HG03460 (cell line): Measurements from ENCODE around the gene RNF213.

ENCODE experiments used
- ATAC-seq: cut with Tn5 transposase; IDR thresholded peaks from one replicate; pipeline ENCODE4 v1.9.1; 2021; ENCODE audit not compliant: unreplicated experiment

The RNF213 gene

DNA sequence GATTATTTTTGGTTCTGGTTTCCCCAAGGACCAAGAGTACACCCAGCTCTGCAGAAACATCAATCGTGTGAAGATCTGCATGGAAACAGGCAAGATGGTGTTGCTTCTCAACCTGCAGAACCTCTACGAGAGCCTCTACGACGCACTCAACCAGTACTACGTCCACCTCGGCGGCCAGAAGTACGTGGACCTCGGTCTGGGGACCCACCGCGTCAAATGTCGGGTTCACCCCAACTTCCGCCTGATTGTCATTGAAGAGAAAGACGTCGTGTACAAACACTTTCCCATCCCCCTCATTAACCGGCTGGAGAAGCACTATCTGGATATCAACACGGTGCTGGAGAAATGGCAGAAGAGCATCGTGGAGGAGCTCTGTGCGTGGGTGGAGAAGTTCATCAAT, 86.9 kb downstream of the RNF213 start:
- no peak for ATAC-seq

DNA sequence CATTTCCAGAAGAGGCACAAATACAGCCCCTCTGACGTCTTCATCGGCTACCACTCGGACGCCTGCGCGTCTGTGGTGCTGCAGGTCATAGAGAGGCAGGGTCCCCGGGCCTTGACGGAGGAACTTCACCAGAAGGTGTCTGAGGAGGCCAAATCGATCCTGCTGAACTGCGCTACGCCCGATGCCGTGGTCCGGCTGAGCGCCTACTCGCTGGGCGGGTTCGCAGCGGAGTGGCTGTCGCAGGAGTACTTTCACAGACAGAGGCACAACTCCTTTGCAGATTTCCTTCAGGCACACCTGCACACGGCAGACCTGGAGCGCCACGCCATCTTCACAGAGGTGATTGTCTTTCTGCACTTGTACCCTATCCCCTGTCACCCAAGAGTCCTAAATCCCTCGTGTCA, 87.3 kb downstream of the RNF213 start:
- ATAC-seq: no peak

DNA sequence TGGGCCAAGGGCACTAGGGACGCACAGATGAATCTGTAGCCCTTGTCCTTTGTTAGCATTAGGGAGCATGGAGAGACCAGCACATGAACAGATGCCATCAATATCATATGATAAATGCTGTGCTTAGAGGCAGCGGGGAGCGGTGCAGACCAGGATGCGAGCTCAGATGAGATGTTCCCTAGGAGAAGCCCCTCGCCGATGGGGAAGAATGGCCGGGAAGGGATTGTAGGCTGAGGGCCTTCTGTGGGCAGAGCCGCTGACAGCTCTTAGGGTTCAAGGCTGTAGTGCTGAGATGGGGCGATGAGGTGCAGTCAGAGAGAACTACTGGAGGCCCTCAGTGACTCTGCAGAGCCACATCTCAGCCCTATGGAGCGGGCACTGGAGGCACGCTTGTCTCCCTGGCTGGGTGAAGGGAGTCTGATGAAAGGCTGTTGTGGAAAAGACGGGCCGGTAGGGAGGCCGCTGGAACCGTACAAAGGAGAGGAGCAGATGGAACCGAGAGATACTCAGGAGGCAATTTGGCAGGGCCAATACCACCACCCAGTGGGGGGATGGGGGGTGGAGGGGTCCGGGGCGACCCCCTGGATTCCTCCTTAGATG, 88.0 kb downstream of the RNF213 start:
- no peak for ATAC-seq

DNA sequence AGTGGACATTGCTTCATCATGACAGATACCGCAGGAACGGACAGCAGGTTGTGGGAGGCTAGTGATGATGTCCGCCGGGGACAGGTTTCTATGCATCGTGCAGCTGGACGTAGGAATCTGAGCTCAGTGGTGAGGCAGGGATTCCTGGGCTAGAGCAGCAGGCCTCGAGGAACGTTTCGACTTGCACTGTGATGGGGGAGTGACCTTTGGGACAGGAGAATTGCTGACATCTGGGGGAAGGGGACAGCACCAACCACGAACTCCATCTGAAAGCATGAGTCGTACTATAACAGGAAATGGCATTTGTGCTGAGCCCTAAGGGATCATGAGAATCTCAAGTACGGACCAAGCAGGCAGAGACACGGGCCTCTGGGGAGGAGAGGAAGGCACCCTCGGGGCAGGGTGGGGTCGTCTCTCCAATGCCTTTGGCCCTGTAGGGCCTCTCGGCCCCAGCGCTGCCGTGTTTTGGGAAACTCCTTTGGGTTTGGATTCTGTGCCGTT, 88.5 kb downstream of the RNF213 start:
- no peak for ATAC-seq

DNA sequence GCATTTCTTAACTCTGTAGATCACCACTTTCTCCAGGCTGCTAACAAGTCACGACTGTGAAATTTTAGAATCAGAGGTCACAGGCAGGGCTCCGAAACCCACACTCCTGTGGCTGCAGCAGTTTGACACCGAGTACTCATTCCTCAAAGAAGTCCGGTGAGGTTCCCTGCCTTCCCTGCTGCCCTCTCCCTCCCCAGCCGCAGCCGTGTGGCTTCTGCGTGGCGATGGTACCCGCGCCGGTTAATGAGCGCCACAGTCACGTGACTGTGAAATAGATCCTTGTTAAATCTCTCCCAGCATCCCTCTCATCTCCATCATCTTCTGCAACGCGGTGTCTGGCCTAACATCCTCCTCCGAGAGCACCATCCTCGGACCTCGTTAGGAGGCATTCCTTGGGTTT, 89.1 kb downstream of the RNF213 start:
- ATAC-seq: no peak

DNA sequence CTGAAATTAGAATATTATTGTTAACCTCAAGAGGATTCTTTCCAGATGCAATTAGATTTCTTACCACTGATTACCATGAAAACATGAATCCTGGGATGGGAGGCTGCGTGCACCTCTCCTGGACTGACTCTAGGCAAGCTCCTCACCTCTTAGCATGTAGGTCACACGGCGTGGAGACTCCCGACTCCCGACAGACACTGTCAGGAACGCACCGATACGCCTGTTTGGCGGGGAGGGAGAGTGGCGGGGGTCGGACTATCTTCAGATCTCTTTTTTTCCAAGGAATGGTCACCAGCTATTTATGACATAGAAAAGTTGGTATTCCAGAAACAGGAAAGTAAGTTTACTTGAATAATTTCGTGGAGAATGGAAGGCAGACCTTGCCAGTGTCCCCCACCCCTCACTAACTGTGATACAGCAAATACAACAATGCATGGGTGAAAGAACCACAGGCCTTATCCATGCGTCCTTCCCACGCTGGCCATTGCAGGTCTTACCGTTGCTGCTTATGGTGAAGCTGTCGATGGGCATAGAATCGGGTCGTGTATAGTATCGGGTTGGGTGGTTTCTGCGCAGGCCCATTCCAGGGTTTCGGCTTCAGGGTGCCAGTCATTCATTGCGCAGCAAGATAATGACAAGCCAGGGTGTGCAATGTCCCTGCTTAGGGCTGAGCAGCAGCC, 91.7 kb downstream of the RNF213 start:
- ATAC-seq: no peak

DNA sequence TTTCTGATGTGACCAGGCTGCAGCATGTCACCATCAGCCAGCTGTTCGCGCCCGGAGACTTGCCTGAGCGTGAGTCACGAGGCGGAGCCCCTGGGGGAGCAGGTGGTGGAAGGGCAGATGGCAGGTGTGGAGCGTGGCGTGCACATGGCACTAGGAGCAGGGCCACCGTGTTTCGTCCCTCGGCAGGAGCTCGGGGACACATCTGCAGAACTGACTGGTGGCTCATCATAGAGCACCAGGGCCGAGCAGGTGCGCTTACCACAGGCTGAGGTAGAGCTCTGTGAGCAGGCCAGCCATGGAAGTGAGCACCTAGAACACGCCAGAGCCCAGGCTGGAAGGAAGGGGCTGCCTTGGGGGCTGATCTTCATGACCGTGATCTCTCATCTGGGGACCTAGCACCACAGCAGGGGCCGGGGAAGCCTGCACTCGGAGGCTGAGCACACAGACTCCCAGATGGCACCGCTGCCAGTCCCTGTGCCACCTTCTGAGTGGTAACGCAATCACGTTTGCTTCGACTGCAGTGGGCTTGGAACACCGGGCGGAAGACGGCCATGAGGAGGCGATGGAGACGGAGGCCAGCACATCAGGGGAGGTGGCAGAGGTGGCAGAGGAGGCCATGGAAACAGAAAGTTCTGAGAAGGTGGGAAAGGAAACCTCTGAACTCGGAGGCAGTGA, 92.5 kb downstream of the RNF213 start:
- no peak for ATAC-seq

DNA sequence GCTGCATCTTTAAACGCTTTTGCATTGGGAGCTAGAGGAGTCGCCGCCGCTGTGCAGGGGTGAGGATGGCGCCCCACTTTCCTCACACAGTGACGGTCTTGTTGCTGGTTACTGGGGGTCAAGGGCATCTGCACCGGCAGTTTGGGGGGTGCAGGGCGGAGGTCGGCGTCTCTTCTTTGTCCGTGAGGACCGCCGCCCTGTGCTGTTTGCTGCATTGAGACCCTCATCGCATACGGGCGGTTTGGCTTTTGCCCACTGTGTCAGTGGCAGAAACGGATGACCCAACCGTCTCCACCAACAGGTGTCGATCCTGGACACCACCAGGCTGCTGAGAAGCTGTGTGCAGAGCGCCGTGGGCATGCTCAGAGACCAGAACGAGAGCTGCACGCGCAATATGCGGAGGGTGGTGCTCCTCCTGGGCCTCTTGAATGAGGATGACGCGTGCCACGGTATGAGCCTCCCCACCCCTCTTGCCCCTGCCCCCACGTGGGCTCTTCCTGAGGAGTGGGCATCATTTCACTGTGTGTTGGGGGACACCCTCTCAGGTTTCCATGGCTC, 93.1 kb downstream of the RNF213 start:
- ATAC-seq: no peak

DNA sequence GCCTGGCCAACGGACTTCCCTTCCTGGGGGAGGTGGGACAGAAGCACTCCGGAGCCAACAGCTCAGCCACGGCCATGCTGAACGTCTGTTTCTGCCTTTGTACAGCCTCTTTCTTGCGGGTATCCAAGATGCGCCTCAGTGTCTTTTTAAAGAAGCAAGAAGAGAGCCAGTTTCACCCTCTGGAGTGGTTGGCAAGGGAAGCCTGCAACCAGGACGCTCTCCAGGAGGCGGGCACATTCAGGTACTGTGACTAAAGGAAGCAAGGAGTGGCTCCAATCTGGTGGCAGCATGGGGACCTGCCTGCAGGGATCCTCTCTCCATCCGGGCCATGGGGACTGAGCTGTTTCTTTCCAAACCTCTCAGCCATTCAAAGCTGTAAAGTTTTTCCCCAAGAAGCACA, 93.7 kb downstream of the RNF213 start:
- no peak for ATAC-seq

DNA sequence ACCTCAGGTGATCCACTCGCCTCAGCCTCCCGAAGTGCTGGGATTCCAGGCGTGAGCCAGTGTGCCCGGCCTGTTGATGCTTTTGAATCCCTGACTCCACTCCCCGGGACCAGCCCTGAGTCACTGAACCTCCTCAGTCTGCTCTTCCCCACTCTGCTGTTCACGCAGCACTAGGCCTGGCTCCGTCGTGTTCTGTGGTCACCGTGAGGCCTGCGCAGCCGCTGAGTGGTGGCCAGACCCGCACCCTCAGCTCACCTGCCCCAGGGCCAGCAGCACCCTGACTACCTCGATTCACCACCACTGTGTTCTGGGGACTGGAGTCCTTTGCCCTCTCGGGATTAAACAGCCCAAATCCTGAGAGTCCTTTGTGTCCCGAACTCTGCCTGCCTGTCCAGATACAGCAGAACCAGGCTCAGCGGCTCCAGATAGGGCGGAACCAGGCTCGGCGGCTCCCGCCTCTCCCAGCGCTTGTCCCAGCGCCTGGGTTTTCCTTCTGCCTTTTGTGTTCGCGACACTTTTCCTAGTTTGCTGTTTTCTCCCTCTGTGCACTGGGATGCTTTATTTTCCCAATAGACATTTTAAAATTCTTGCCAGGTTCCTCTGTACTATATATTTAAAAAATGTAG, 95.7 kb downstream of the RNF213 start:
- ATAC-seq: no peak

DNA sequence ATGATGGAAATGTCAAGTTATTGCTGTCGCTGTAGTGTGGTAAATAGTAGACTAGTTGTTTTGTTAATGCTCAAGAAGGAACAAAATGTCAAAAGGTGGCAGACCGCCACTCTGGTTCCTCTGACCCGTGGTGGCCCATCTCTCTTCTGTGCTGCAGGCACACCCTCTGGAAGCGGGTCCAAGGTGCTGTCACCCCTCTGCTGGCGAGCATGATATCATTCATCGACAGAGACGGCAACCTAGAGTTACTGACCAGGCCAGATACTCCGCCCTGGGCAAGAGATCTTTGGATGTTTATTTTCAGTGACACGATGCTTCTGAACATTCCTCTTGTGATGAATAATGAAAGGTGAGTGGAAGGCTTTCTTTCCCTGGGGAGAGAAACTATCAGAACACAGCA, 97.5 kb downstream of the RNF213 start:
- no peak for ATAC-seq

DNA sequence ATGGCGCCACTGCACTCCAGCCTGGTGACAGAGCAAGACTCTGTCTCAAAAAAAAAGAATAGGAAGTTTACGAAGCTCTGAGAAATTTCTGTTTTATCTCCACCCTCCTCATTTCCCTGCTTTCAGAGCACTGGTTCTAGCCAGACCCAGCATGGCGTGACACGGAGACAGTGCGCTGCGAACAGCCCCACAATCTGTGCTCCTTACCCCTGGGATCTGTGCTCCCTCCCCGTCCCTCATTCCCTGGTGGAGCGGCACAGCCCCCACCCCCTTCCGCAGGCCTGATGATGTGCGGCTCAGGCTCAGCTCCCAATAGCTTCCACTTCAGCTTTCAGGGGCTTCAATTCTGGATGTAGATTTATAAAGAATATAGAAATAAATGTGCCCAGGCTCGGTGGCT, 98.2 kb downstream of the RNF213 start:
- no peak for ATAC-seq

DNA sequence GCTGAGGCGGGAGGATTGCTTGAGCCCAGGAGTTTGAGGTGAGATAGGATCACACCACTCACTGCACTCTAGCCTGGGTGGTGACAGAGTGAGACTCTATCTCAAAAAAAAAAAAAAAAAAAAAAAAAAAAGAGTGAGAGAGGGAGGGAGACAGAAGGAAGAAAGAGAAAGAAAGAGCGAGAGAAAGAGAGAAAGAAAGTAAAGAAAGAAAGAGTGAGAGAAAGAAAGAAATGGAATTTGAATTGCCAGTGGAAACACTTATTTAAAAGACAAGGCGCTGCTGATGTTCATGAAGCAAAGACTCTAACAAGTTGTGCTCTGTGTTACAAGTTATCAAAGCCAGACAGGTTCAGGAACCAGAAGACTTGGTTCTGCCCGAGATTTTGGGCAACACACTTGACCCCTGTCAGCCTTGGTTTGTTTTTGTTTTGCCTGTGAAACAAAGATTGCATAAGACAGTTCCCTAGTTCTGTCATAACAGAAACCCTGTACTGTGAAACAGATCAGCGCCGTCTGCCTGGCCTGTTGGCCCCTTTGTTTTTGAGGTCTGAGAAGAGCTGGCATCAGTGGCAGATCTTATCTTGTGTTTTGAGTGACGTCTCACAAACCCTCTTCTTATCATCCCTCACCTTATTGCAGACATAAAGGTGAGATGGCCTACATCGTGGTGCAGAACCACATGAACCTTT, 98.9 kb downstream of the RNF213 start:
- ATAC-seq: no peak

DNA sequence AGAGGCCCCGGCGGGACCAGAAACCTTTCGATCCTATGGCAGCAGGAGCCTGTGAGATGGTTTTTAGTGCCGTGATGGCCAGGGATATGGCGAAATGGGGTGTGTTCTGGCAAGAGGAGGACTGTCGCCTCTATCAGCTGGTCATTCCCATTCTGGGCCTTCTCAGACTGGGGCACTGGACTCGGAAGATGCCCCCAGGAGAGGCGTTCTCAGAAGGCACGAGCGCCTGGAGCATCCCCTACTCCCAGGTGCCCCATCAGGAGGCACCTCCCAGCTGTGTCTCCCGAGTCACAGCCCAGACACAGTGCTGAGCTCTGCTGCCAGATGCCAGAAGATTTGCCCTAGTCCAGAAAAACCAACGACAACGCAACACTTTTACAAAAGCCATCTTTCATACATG, 99.7 kb downstream of the RNF213 start:
- no peak for ATAC-seq

DNA sequence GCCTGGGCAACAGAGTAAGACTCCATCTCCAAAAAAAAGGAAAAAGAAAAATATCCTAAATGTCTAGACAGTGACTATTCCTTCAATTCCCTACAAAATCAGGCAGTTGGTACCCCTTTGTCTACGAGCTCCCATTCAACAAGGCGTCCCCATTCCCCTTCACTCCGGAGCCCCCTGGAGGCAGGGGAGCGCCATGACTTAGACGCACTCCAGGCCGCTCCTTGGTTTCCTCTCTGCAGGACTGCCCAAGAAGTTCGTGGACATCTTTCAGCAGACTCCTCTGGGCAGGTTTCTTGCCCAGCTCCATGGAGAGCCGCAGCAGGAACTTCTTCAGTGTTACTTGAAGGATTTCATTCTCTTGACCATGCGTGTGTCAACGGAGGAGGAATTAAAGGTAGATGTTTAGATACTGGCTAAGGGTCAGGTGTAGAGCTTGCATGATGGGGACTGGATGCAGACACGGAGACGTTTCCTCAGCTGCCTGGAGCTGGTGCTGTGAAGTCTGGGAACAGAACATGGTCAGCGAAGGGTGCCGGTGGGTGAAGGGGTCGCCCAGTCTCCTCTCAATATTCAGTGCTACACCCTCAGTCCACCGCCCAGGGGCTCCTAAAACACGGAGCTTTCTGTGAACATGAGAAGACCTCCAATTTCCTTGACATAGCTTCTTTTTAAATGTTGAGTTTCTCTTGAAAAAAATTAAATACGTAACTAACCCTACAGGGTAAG, 101.0 kb downstream of the RNF213 start:
- ATAC-seq: no peak

DNA sequence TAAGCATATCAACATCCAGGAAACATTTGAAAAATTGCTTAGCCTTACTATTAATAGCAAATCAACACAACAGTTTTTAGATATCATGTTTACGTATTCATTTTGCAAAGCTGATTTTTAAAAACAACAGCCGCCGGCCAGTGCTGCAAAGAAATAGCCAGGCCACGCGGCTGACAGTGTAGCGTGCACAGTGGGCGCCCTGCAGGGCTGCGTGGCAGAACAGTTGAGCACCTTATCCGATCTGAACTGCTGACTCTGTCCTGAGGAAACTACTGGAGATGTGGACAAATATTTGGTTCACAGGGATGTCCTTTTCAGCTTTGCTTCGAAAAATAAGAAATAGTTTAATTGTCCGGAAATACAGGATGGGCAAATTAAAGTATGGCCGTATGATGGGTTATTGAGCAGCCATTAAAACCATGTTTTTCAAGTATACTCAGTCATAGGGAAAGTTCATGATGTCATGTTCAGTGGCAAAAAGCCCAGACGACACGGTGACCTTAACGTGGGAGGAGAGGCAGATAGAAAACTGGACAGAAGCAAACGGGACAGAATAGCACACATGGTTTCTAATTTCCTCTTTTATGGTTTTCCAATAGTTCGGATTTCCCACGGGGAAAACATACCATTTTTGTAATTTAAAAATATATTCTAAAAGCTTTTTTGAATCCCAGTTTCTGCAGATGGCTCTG, 101.9 kb downstream of the RNF213 start:
- ATAC-seq: no peak

DNA sequence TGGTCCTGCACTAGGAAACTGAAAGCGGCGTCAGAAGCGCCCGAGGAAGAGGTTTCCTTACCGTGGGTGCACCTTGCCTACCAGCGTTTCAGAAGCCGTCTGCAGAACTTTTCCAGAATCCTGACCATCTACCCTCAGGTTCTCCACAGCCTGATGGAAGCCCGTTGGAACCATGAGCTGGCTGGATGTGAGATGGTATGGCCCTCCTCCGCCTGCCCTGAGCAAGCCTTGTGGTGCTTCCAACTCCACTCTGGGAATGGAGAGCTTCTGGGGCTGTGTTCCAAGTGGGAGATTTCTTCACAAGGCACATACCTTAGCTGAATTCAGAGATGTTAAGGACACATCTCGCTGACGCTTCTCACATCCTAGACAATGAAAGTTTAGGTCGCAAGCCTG, 102.5 kb downstream of the RNF213 start:
- no peak for ATAC-seq

DNA sequence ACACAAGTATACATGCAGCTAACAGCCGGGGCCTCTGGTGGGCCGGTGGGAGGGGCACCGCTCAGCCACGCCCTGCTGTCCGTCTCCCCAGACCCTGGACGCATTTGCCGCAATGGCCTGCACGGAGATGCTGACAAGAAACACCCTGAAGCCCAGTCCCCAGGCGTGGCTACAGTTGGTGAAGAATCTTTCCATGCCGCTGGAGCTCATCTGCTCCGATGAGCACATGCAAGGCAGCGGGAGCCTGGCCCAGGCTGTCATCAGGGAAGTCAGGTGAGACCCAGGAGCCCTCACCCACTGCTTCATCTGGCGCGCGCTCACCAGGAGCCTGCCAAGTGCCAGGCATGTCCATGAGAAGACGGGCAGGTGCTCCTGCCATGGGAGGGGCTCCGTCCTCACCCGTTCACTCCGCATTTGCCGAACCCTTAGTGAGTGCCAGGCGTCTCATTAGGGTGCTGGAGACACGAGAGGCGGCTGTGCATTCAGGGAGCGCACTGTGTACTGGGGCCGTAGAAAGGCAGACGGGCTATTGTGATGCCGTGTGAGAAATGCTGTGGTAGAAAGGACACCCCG, 103.0 kb downstream of the RNF213 start:
- ATAC-seq: no peak

DNA sequence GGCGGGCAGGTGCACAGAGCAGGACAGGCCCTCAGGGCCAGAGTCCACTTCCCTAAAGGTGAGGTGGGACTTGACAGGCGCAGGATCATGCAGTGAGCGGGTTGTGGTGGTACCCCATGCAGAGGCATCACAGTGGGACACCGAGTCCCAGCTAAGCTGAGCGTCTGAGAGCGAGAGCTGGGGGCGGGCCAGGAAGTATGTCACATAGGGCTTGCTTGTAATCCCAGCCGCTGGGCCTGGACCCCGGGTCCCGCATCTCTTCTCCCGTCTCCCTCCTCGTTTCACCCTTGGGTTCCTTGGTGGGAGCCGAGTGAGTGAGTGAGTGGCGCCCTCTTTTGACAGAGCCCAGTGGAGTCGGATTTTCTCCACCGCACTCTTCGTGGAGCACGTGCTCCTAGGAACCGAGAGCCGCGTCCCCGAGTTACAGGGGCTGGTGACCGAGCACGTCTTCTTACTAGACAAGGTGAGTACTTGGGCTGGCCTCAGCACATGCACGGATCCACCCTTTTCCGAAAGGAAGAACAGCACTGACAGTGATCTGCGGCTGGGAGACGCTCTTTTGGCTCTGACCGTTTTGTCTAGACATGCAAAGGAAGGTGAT, 103.5 kb downstream of the RNF213 start:
- ATAC-seq: no peak
